Neural cell (in vitro differentiated cells): ENCODE data around the gene ANXA2. TPM values are rescaled to one million over a fixed set of nuclear protein-coding genes. Genes with fewer than 3 reads are reported as not detected.

ENCODE experiments used
- H2AFZ ChIP-seq: fragments of 200-600, 300-800 bp; sonication (generic), shearing (Covaris generic); 2 replicates; pipeline ENCODE4 v1.6.0; 2014; ENCODE audit warnings: low read depth, mild to moderate bottlenecking, antibody characterized with exemption, low read length, moderate library complexity
- H3F3A ChIP-seq: fragments of 200-600 bp; shearing (Covaris generic); 2 replicates; pipeline ENCODE4 v1.6.1; 2016; ENCODE audit warnings: mild to moderate bottlenecking, moderate library complexity, mixed read lengths, antibody characterized with exemption, low read length; ENCODE audit not compliant: insufficient read depth, poor library complexity, severe bottlenecking
- H3K27ac ChIP-seq: fragments of 200-600, 300-800 bp; sonication (generic), shearing (Covaris generic); 2 replicates; pipeline ENCODE4 v1.5.1; 2014; ENCODE audit warnings: mild to moderate bottlenecking, low read length, moderate library complexity
- H3K27me3 ChIP-seq: fragments of 300-800, 200-600 bp; sonication (generic), shearing (Covaris generic); 2 replicates; pipeline ENCODE4 v1.6.0; 2014; ENCODE audit warnings: mild to moderate bottlenecking, low read depth, low read length, moderate library complexity; ENCODE audit not compliant: insufficient read depth
- H3K36me3 ChIP-seq: fragments of 300-800, 200-600 bp; sonication (generic), shearing (Covaris generic); 2 replicates; pipeline ENCODE4 v1.5.1; 2014; ENCODE audit warnings: mild to moderate bottlenecking, antibody characterized with exemption, low read length, moderate library complexity; ENCODE audit not compliant: insufficient read depth
- H3K4me2 ChIP-seq: fragments of 300-800, 200-600 bp; sonication (generic), shearing (Covaris generic); 2 replicates; pipeline ENCODE4 v1.6.0; 2014; ENCODE audit warnings: mild to moderate bottlenecking, low read length
- H3K4me3 ChIP-seq: fragments of 300-800, 200-600 bp; sonication (generic), shearing (Covaris generic); 2 replicates; pipeline ENCODE4 v1.5.1; 2014; ENCODE audit warnings: mild to moderate bottlenecking, low read length, moderate library complexity
- H3K79me2 ChIP-seq: fragments of 200-600 bp; shearing (Covaris generic); replicated peaks from 2 replicates; pipeline ENCODE4 v1.6.0; 2014; ENCODE audit warnings: mild to moderate bottlenecking, low read length, moderate library complexity; ENCODE audit not compliant: insufficient read depth
- H3K9ac ChIP-seq: fragments of 300-800, 200-600 bp; sonication (generic), shearing (Covaris generic); 2 replicates; pipeline ENCODE4 v1.6.1; 2016; ENCODE audit warnings: mild to moderate bottlenecking, low read length, mixed read lengths
- H3K9me2 ChIP-seq: fragments of 200-600 bp; shearing (Covaris generic); 2 replicates; pipeline ENCODE4 v1.6.1; 2016; ENCODE audit warnings: mild to moderate bottlenecking, low read length, mixed read lengths; ENCODE audit not compliant: insufficient read depth
- H3K9me3 ChIP-seq: fragments of 200-600, 300-800 bp; sonication (generic), shearing (Covaris generic); 2 replicates; pipeline ENCODE4 v1.6.1; 2016; ENCODE audit warnings: mild to moderate bottlenecking, mixed run types, low read length, moderate library complexity, mixed read lengths
- H4K20me1 ChIP-seq: fragments of 200-600 bp; shearing (Covaris generic); 2 replicates; pipeline ENCODE4 v1.6.1; 2016; ENCODE audit warnings: mild to moderate bottlenecking, mixed run types; ENCODE audit not compliant: insufficient read depth
- EP300 ChIP-seq: fragments of 450-650 bp; conservative IDR thresholded peaks from 2 replicates; pipeline ENCODE4 v1.6.1; 2014; ENCODE audit warnings: antibody characterized with exemption, mild to moderate bottlenecking, moderate library complexity; ENCODE audit not compliant: poor library complexity, severe bottlenecking
- EZH2 ChIP-seq: fragments of 200-600, 300-800 bp; shearing (Covaris generic), sonication (generic); IDR thresholded peaks from 2 replicates; pipeline ENCODE4 v1.6.1; 2014; ENCODE audit warnings: antibody characterized with exemption, low read length, borderline replicate concordance, mild to moderate bottlenecking; ENCODE audit not compliant: insufficient read depth, poor library complexity, severe bottlenecking
- MXI1 ChIP-seq: fragments of 450-650 bp; conservative IDR thresholded peaks from 2 replicates; pipeline ENCODE4 v1.6.1; 2014; ENCODE audit warnings: antibody characterized with exemption, mild to moderate bottlenecking; ENCODE audit not compliant: poor library complexity, severe bottlenecking
- POLR2AphosphoS5 ChIP-seq: IDR thresholded peaks from 2 replicates; pipeline ENCODE4 v1.6.1; 2012
- RAD21 ChIP-seq: fragments of 450-650 bp; conservative IDR thresholded peaks from 2 replicates; pipeline ENCODE4 v1.6.1; 2014; ENCODE audit warnings: antibody characterized with exemption, mild to moderate bottlenecking, moderate library complexity
- SMC3 ChIP-seq: fragments of 450-650 bp; conservative IDR thresholded peaks from 2 replicates; pipeline ENCODE4 v1.6.1; 2014; ENCODE audit warnings: antibody characterized with exemption, mild to moderate bottlenecking, moderate library complexity; ENCODE audit not compliant: poor library complexity
- TAF1 ChIP-seq: IDR thresholded peaks from 2 replicates; pipeline ENCODE4 v1.6.1; 2012; ENCODE audit warnings: low read depth
- polyA plus RNA-seq: library from polyadenylated mRNA; depleted of rRNA; stranded (reverse); fragments of >200 nt; gene quantifications from 2 replicates; pipeline ENCODE4 v1.2.3, GENCODE V29; 2014
- TF ChIP-seq, protein P1 (sequence below): fragments of 450-650 bp; IDR thresholded peaks from 2 replicates; pipeline ENCODE4 v1.5.1; 2014; ENCODE audit warnings: antibody characterized with exemption, mild to moderate bottlenecking, moderate library complexity; ENCODE audit not compliant: poor library complexity, severe bottlenecking
- TF ChIP-seq, protein P2 (sequence below): IDR thresholded peaks from 2 replicates; pipeline ENCODE4 v1.6.1; 2012; ENCODE audit warnings: borderline replicate concordance

ANXA2 gene
- polyA plus RNA-seq, 1 donor from 2014 or later = 6.2 TPM

DNA sequence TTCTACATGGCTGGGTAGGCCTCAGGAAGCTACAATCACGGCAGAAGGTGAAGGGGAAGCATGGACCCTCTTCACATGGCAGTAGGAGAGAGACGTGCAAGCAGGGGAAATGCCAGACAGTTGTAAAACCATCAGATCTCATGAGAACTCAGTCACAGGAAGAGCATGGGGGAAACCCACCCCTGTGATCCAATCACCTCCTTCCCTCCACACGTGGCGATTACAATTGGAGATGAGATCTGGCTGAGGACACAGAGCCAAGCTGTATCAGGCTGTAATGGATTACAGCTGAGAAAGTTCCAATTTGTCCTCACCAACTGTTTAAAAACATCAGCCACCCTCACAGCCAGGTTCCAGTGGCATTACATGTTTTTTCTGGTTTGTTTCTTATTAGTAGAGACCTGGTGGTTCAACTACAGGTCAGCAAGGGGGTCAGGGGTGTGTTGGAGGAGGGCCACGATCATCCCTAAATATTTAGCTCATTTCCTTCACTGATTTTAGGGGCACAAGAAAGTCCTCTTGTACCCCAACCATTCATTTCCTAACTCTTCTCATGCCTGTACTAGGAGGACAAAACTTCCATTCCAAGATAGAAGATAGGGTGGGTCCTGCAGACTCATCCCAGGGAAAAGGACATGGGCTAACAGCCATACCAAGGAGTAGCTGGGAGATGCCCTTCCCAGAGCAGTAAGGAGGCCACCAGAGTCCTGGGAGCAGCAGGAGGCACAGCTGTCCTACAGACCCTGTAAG, 54.4 kb downstream of the ANXA2 start:
- Histone ChIP-seq H3K9me3 (no peaks in the 10 kb centered on the region), H3K79me2 (no peaks in the 10 kb centered on the region), H4K20me1 (no peaks in the 10 kb centered on the region), H3K36me3 (no peaks in the 10 kb centered on the region), H2AFZ (no peak overlapping the region), H3K4me3 (no peak overlapping the region), H3F3A (no peaks in the 10 kb centered on the region), H3K27ac (no peak overlapping the region), H3K9ac (no peak overlapping the region), H3K4me2 (no peak overlapping the region), H3K9me2 (no peaks in the 10 kb centered on the region), H3K27me3 (no peaks in the 10 kb centered on the region)
- TF ChIP-seq RAD21 (no peak), TAF1 (no peak), EZH2 (no peak), SMC3 (no peak), POLR2AphosphoS5 (no peak), EP300 (no peak), MXI1 (no peak)
- TF ChIP-seq, protein P1, sequence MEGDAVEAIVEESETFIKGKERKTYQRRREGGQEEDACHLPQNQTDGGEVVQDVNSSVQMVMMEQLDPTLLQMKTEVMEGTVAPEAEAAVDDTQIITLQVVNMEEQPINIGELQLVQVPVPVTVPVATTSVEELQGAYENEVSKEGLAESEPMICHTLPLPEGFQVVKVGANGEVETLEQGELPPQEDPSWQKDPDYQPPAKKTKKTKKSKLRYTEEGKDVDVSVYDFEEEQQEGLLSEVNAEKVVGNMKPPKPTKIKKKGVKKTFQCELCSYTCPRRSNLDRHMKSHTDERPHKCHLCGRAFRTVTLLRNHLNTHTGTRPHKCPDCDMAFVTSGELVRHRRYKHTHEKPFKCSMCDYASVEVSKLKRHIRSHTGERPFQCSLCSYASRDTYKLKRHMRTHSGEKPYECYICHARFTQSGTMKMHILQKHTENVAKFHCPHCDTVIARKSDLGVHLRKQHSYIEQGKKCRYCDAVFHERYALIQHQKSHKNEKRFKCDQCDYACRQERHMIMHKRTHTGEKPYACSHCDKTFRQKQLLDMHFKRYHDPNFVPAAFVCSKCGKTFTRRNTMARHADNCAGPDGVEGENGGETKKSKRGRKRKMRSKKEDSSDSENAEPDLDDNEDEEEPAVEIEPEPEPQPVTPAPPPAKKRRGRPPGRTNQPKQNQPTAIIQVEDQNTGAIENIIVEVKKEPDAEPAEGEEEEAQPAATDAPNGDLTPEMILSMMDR = no peak
- TF ChIP-seq, protein P2, sequence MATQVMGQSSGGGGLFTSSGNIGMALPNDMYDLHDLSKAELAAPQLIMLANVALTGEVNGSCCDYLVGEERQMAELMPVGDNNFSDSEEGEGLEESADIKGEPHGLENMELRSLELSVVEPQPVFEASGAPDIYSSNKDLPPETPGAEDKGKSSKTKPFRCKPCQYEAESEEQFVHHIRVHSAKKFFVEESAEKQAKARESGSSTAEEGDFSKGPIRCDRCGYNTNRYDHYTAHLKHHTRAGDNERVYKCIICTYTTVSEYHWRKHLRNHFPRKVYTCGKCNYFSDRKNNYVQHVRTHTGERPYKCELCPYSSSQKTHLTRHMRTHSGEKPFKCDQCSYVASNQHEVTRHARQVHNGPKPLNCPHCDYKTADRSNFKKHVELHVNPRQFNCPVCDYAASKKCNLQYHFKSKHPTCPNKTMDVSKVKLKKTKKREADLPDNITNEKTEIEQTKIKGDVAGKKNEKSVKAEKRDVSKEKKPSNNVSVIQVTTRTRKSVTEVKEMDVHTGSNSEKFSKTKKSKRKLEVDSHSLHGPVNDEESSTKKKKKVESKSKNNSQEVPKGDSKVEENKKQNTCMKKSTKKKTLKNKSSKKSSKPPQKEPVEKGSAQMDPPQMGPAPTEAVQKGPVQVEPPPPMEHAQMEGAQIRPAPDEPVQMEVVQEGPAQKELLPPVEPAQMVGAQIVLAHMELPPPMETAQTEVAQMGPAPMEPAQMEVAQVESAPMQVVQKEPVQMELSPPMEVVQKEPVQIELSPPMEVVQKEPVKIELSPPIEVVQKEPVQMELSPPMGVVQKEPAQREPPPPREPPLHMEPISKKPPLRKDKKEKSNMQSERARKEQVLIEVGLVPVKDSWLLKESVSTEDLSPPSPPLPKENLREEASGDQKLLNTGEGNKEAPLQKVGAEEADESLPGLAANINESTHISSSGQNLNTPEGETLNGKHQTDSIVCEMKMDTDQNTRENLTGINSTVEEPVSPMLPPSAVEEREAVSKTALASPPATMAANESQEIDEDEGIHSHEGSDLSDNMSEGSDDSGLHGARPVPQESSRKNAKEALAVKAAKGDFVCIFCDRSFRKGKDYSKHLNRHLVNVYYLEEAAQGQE = no peak

DNA sequence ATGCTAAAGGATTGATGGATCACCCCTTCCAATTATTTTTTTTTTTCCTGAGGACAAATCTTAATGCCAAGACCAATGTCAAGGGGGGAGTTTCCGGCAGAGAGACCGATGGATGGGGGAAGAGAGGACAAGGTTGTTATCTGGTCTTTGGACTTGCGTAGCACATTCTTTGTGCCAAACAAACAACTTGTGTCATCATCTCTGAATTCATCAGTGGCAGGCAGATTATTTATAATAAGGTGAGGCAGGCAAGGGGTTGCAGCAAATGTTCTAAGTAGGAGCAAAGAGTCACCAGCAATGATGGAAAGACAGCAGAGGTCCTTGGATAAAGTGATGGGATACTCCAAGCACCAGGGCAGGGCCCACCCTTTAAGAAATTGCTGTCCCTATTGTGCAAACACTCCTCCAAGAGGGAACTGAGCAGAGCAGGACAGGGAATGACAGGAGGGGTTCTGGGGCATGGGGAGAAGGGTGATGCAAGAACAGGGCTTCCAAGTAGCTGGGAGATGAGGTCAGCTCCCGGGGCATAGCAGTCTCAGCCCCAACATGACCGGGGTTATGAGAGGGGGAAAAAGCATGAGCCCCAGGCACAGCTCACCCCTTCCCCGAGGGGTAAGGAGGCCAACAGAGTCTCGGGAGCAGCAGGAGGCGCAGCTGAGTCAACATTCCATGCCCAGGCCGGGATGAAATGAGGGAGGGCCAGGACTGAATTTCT, 57.4 kb downstream of the ANXA2 start:
- Histone ChIP-seq H3K9me2 (no peaks in the 10 kb centered on the region), H3K27ac (no peak overlapping the region), H3K9me3 (no peaks in the 10 kb centered on the region), H3K9ac (no peak overlapping the region), H3K27me3 (no peaks in the 10 kb centered on the region), H4K20me1 (no peaks in the 10 kb centered on the region), H3K4me3 (no peak overlapping the region), H3K79me2 (no peaks in the 10 kb centered on the region), H3K36me3 (no peaks in the 10 kb centered on the region), H3F3A (no peaks in the 10 kb centered on the region), H2AFZ (no peak overlapping the region), H3K4me2 (no peak overlapping the region)
- TF ChIP-seq EZH2 = no peak
- TF ChIP-seq, protein P1 = no peak
- TF ChIP-seq RAD21 = no peak
- TF ChIP-seq TAF1 = no peak
- TF ChIP-seq, protein P2 = no peak
- TF ChIP-seq POLR2AphosphoS5 = no peak
- TF ChIP-seq SMC3 = no peak
- no peak for TF ChIP-seq MXI1
- no peak for TF ChIP-seq EP300
